PC-3 (cell line): ENCODE data around the gene TRIM61.

Experiments used
- EZH2 ChIP-seq: fragments of 300-600 bp; sonication (generic); IDR thresholded peaks from one replicate; pipeline ENCODE4 v1.6.1; 2017; ENCODE audit warnings: antibody characterized with exemption, mild to moderate bottlenecking, low read length; ENCODE audit not compliant: unreplicated experiment
- EZH2phosphoT487 ChIP-seq: fragments of 300-600 bp; sonication (generic); IDR thresholded peaks from 2 replicates; pipeline ENCODE4 v1.6.1; 2018; ENCODE audit warnings: mild to moderate bottlenecking, antibody characterized with exemption, low read length, borderline replicate concordance
- TF ChIP-seq, protein P1 (sequence below): fragments of 300-600 bp; sonication (generic); conservative IDR thresholded peaks from 2 replicates; pipeline ENCODE4 v1.5.1; 2017; ENCODE audit warnings: antibody characterized with exemption, low read depth, mild to moderate bottlenecking, low read length

DNA sequence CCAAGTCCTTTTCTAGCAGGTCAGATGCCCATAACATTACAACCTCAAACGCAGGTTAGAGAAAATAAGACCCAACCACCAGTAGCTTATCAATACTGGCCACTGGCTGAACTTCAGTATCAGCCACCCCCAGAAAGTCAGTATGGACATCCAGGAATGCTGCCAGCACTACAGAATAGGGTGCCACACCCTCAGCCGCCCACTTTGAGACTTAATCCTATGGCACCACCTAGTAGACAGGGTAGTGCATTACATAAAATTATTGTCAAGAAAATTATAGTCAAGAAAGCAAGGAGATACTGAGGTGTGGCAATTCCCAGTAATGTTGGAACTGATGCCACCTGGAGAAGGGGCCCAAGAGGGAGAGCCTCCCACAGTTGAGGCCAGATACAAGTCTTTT is 19.9 kb upstream of the TRIM61 start:
- TF ChIP-seq, protein P1, sequence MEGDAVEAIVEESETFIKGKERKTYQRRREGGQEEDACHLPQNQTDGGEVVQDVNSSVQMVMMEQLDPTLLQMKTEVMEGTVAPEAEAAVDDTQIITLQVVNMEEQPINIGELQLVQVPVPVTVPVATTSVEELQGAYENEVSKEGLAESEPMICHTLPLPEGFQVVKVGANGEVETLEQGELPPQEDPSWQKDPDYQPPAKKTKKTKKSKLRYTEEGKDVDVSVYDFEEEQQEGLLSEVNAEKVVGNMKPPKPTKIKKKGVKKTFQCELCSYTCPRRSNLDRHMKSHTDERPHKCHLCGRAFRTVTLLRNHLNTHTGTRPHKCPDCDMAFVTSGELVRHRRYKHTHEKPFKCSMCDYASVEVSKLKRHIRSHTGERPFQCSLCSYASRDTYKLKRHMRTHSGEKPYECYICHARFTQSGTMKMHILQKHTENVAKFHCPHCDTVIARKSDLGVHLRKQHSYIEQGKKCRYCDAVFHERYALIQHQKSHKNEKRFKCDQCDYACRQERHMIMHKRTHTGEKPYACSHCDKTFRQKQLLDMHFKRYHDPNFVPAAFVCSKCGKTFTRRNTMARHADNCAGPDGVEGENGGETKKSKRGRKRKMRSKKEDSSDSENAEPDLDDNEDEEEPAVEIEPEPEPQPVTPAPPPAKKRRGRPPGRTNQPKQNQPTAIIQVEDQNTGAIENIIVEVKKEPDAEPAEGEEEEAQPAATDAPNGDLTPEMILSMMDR: peak; percentile 59
- TF ChIP-seq EZH2: no peak
- no peak for TF ChIP-seq EZH2phosphoT487
